Hepatic stellate cell (primary cell): ENCODE data around the gene TRMT10B.
"Not testable (repeated sequence)": the region's sequence is repeated elsewhere in the genome, so short reads cannot be mapped to it uniquely, and the experiment has no call there.

Experiments used
- DNase-seq: peaks from one replicate; pipeline ENCODE4 v3.0.0; 2011; ENCODE audit warnings: low spot score

The TRMT10B gene

DNA sequence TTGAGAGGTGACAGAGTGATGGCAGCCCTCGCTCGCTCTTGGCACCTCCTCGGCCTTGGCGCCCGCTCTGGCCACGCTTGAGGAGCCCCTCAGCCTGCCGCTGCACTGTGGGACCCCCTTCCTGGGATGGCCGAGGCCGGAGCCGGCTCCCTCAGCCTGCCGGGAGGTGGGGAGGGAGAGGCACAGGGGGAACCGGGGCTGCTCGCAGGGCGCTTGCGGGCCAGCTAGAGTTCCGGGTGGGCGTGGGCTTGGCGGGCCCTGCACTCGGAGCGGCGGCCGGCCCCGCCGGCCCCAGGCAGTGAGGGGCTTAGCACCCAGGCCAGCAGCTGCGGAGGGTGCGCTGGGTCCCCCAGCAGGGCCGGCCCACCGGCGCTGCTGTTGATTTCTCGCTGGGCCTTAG is 1.9 kb upstream of the TRMT10B start:
- DNase-seq, result not testable (repeated sequence)

DNA sequence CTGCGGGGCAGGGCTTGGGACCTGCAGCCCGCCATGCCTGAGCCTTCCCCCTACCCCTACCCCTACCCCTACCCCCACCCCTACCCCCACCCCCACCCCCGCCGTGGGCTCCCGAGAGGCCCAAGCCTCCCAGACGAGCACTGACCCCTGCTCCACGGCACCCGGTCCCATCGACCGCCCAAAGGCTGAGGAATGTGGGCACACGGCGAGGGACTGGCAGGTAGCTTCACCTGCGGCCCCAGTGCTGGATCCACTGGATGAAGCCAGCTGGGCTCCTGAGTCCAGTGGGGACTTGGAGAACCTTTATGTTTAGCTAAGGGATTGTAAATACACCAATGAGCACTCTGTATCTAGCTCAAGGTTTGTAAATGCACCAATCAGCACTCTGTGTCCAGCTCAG is 1.5 kb upstream of the TRMT10B start:
- not testable (repeated sequence) for DNase-seq

DNA sequence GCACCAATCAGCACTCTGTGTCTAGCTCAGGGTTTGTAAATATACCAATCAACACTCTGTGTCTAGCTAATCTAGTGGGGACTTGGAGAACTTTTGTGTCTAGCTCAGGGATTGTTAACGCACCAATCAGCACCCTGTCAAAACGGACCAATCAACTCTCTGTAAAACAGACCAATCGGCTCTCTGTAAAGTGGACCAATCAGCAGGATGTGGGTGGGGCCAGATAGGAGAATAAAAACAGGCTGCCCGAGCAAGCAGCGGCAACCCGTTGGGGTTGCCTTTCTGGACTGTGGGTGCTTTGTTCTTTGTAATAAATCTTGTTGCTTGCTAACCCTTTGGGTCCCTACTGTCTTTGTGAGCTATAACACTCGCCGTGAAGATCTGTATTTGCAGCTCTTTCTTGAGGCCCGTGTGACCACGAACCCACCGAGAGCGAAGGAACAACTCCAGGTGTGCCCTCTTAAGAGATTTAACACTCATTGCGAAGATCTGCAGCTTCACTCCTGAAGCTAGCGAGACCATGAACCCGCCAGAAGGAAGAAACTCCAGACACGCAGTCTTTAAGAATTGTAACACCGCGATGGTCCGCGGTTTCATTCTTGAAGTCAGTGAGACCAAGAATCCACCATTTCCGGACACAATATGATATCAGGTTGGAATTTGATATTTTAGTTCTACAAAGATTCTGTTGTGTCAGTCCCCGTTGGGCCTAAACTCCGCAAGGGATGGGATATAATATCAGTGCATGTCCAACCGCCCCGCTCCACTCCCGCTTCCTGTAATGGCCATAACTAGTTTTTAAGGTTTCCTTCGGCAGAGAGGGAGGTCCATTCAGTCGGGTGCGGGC is 740 bp upstream of the TRMT10B start:
- no peak for DNase-seq

DNA sequence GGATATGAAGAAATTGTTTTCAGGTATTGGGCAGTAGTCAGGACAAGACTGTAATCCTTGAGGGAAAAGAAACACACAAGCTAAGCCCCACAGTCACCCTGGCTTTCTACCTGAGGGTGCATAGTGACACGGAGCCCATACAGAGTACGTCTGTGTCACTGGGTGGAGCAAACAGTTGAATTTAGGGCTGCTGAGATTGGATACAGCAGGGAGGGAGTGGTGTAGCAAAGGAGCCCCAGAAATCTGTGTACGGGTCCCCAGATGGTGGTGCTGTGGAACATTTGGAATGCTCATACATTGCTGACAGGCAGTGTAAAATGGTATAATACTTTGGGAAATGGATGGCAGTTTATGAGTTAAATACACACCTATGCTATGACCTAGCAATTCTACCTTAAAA is 5.1 kb downstream of the TRMT10B start:
- no peak for DNase-seq

DNA sequence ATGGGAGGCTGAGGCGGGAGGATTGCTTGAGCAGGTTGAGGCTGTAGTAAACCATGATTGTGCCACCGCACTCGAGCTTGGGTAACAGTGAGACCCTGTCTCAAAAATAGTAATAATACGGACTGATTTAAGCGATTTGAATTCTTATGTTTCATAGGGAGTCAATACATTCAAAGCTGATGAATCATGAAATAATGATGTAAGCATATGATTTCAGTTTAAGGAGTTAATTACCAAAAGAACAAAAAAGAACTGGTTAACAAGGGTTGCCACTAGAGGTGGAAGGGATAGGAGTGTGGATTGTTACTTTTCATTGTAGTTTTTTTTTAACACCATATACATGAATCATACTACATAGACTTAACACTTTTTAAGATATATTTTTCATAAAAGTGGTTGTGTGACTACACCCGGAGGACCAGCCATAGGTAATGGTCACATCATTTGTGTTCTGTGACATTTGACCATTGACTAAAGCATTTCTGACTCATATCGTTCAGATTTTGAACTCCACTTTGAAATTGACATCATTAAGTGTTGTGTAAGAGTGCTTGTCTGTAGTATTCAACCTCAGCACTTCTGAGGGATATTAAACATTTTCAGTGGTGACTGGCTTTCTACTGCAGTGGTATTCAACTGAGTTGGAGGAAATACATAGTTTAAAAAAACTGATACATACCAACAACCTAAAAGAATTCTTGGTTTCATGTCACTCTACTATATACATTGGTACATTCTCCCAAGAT is 7.0 kb downstream of the TRMT10B start:
- DNase-seq, result peak; percentile 32

DNA sequence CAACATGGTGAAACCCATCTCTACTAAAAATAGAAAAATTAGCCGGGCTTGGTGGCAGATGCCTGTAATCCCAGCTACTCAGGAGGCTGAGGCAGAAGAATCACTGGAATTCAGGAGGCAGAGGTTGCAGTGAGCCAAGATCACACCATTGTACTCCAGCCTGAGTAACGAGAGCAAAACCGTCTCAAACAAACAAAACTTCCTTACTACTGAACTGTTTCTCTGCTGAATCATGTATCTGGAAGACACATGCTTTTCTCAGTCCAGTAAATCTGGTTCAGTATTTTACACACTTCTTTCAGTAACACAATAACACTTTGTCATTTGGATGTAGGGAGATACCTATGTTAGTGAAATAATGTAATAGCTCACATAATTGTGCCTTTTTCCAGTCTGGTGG is 7.9 kb downstream of the TRMT10B start:
- DNase-seq, result no peak

DNA sequence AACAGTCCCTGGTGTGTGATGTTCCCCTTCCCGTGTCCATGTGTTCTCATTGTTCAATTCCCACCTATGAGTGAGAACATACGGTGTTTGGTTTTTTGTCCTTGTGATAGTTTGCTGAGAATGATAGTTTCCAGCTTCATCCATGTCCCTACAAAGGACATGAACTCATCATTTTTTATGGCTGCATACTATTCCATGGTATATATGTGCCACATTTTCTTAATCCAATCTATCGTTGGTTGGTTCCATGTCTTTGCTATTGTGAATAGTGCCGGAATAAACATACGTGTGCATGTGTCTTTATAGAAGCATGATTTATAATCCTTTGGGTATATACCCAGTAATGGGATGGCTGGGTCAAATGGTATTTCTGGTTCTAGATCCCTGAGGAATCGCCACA is 11.7 kb downstream of the TRMT10B start:
- DNase-seq, result not testable (repeated sequence)

DNA sequence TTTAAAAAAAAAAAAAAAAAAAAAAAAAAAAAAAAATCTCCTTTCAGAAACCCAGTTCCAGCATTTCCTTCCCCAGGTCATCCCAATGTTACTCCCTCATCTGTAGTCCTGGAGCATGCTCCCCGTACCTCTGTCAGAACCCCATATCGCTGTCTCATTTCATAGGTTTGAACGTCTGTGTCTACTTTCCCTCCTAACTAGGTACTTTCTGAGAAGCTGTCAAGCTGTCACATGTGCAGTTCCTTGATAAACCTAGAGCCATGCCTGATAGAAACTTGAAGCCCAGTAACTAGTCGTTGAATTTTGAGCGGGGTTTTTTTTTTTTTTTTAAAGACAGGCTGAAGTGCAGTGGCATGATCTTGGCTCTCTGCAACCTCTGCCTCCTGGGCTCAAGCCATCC is 15.7 kb downstream of the TRMT10B start:
- DNase-seq, result no peak

DNA sequence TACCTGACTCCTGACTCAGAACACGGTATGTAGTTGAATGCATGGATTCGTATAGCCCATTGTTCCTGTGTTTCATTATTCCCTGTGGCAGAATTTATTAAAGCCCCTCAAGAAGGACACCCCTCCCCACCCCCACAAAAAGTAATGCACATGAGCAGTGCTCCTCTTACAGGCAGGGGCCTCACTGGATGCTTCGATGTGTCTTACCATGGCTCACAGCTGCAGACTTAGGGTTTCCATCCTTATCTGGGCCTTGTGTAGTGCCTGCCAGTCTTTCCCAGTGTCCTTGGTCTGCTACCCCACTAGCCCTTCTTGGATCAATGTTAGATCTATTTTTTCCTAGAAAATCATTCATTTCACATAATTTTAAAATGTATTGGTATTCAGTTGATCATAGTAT is 16.4 kb downstream of the TRMT10B start:
- DNase-seq, result no peak

DNA sequence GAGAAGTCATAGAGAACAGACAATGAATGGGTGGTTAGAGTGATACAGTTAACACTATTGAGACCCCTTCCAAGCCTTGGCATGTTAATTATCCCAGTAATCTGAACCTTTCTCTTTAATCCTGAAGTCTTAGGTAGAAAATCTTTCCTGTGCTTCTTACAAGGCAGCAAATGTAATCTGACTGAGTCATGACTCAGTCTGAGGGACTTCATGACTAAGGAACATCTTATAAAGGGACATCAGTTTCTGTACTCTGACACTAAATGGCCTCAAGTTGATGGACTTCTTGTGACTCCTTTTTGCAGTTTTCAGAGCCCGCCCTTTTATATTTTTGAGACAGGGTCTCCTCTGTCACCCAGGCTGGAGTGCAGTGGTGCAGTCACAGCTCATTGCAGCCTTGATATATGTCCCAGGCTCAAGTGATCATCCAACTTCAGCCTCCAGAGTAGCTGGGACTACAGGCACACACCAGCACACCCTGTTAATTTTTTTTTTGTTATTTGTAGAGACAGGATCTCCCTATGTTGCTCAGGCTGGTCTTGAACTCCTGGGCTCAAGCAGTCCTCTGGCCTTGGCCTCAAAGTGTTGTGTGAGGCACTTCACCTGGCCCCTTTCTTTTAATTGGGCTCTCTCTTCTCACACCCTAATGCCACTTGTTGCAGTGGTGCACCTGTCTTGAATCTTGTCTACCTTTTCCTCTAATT is 21.8 kb downstream of the TRMT10B start:
- DNase-seq, result no peak

DNA sequence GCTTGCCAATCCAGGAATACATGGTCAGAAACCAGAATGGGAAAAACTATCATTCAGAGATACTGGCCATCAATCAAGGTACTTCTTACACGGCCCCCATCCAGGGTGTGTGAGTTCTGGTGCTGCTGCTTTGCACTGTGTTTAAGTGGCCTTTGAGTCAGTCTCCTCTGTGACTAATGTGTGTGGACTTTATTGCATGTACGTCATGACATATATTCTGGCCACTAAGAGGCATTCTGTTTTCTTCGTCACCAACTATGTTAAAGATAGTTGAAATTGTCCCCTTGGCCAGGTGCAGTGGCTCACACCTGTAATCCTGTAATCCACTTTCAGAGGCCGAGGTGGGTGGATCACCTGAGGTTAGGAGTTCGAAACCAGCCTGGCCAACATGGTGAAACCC is 22.7 kb downstream of the TRMT10B start:
- peak; percentile 37 for DNase-seq

DNA sequence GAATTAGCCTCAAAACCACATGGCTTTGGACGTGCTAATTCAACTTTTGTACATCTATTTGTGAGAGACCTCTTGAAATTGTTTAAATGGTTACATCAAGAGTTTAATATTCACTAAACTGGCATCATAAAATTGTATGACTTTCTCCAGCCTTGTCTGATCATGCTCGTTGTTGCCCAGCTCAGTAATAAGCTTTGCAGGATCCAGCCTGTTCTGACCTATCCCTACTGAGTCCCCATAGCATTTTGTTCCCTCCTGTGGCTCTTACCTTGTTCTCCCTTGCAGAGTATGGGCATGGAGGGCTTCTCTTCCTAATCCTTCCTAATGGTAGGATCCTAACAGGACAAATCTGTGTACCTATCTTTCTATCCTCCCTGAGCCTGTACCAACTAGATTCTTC is 24.9 kb downstream of the TRMT10B start:
- no peak for DNase-seq

DNA sequence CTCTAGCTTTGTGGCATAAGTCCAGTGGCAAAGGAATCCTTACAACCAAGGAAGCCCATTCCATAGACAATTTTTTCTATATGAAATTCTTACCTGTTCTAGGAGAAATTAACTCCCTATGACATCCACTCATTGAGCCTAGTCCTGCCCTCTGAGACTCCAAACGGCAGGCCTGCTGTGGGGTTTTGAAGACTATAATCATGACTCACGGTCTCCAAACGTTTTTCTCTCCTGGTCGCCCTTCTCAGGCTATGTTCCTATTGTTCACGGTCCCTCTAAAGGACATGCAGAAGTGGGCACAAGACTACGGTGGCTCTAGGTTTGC is 30.6 kb downstream of the TRMT10B start:
- DNase-seq, result peak; percentile 31

DNA sequence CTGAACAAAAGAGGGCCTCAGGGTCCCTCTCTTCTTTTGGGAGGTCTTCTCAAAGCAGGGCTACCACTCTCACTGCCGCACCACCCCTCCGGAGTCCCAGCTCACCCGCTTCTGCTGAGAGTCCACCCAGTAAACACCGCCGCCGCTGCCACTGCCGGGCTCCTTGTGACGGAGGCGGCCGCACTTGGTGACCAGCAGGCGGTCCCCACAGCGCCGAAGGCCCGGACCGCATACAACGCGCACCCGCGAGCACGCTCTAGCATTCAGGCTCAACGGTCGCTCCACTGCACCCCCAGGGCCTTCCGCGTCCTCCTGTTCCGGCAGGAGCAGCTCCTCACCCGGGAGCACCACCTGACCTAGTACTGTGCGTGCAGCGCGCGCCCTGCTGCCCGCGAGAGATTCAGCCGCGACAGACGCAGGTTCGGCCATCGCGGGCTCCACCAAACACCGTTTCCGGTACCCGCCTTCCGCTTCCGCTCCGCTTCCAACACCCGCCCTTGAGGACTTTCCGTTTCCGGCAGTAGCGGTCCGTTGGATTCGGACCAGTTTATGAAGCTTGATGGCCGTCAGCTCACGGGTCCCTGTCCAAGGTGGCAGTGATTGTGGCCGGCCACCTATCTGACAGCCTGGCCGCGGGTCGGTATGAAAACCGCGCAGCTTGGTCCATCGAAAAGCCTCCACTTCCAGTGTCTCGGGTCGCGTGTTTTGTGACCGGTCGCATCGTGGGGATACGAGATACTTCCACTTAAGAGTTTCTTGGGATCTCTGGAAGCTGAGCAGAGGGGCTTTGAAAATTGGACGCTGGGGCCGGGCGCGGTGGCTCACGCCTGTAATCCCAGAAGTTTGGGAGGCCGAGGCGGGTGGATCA is 31.2 kb downstream of the TRMT10B start, which contains the start of gene EXOSC3:
Gene EXOSC3 (minus strand): TSS at position 449 of the 868 bp plus-strand sequence. CDS start 20 bp downstream, at position 429.
- peak; percentile 88 for DNase-seq

DNA sequence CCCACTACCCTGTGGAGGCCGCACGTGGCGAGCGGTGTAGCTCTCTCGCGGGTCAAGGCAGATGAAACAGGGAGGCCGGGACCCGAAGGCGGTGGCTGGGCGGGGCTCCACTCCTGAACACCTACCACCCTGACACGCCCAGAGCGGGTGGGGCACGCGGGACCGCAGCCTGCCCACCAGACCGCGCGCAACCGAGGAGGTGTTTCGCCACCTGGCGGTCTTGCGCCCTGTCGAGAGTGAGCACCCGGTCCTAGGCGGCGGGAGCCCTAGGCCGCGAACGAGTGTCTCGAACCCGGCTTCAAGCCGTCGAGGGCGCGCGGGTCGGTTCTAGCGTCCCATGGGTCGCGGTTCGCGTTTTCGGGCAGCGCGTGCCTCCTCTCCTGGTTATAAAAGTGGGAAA is 33.5 kb downstream of the TRMT10B start:
- no peak for DNase-seq

DNA sequence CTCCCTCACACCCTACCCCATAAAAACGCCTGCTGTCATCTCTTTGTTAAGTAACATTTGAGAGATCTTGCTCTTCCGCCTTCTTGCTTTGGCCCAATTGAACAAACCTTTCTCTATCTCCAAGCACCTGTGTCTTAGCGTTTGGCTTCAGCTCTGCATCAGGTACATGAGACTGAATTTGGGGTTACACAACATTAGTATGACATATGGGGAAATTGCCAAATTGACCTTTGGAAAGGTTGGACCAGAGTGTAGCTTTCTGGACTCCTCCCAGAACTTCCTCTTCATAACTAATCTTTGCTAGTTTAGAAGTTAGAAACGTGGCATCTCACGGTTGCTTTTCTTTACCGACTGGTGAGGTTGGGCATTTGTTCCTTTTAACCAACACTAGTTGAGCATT is 34.7 kb downstream of the TRMT10B start:
- DNase-seq, result no peak

DNA sequence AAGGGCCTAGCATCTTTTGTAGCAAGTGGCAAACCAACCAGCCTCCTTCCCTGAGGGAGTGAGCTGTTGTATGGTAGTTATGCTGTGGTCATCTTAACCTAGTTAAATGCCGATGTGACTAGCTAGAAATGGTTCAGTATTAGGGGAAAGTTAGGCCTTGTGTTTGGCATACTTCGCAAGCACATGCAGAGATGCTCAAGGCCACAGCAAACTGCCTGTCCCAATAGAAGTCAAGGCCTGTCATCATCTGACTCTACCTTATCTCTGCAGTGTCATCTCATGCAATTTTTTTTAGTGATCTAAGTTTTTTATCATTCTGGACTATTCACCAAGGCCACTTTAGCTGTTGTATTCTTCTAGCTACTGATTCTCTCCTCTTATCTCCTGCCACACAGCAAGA is 36.5 kb downstream of the TRMT10B start:
- DNase-seq, result no peak

DNA sequence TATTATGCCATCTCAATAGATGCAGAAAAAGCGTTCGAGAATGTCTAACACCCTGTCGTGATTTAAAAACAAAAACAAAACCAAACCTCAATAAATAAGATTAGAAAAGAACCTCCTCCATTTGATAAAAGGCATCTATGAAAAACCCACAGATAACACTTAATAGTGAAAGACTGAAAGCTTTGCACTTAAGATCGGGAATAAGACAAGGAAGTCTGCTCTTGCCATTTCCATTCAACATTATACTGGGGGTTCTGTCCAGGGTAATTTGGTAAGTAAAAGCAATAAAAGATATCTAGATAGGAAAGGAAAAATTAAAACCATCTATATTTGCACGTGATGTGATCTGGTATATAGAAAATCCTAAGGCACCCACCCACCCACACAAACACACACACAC is 38.5 kb downstream of the TRMT10B start:
- DNase-seq, result no peak

DNA sequence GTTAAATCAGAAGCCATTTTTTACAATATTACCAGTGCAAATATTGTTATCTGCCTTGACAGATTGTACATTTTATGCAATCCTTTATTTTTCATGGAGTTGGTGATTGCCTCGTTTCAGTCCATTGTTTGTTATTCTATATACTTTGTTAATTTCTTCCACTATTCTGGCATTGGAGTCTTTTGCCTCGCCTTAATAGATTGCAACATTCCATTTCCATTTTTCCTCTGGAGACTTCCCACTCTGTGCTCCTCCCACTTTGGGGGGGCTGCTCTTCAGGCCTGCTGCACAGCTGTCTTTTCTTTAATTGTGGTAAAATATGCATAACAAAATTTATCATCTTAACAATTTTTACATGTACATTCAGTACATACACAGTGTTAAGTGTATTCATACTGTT is 42.6 kb downstream of the TRMT10B start:
- DNase-seq, result no peak

DNA sequence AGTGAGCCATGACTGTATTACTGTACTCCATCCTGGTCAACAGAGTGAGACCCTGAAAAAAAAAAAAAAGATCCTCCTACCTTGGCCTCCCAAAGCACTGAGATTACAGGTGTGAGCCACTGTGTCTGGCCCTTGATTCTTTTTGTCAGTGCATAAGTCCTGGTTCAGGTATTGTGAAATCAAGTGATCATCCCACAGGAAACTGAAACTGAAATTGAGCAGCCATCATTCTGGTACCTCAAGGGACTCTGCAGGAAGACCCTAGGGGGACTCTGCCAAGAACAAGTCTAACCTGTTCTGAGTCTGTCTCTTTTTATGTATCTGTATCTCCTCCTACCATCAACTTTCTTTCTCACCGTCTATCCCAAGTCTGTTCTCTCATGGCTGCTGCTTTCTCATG is 45.1 kb downstream of the TRMT10B start:
- no peak for DNase-seq

DNA sequence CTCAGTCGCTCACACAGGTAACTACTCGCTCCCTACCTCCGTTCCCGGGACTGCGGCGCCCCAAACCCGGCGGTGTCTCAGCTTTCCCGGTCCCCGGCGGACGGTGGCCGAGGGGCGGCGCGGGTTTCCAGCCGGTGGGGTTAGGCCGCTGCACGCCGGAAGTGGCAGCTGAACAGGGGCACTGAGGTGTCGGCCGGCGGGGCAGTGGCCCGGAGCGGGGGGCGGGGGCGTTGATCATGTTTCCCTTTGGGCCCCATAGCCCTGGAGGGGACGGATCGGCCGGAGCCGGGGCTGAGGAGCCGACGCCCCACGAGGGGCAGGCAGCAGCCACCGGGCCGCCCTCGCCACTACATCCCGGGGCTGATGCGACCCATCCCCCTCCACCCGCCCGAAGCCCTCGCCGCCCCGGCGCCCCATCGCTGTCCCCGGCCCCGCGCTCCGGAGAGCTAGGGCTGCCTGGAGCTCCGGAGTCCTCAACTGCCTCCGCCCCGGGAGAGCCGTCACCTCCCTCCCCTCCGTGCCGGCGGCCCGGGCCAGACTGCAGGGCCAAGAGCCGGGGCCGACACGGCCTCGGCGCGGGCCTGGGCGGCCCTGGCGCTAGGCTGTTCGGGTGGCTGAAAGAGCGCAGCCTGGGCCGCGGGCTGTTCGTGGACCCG is 47.2 kb downstream of the TRMT10B start, which contains the start of gene DCAF10:
Gene DCAF10 (plus strand): TSS at position 167 of the 656 bp plus-strand sequence. CDS start 70 bp downstream, at position 237.
- peak; percentile 80 for DNase-seq
